SH-SY5Y (cell line): ENCODE results near the gene ATAD1.

Experiments
- GATA2 ChIP-seq: IDR thresholded peaks from 2 replicates; pipeline ENCODE4 v1.6.1; 2011; ENCODE audit warnings: mild to moderate bottlenecking, low read depth, low read length
- GATA3 ChIP-seq: IDR thresholded peaks from 2 replicates; pipeline ENCODE4 v1.6.1; 2011; ENCODE audit warnings: low read depth, mild to moderate bottlenecking, low read length, moderate library complexity

Gene ATAD1

GRCh38 chr10:87827681-87828080, 9.7 kb upstream of the ATAD1 start:
- TF ChIP-seq GATA3 (no peak), GATA2 (no peak)

- no peak for TF ChIP-seq GATA3
- no peak for TF ChIP-seq GATA2
These were observed 8.6 kb upstream of the ATAD1 start for GRCh38 chr10:87826653-87827052.

- TF ChIP-seq GATA2 (no peak), GATA3 (no peak)
These were observed 1.2 kb upstream of the ATAD1 start for GRCh38 chr10:87819289-87819585.

GRCh38 chr10:87818505-87819288, 671 bp upstream of the ATAD1 start:
- TF ChIP-seq GATA2 (no peak), GATA3 (no peak)

GRCh38 chr10:87816898-87817608, 973 bp downstream of the ATAD1 start:
- no peak for TF ChIP-seq GATA3
- no peak for TF ChIP-seq GATA2

GRCh38 chr10:87816163-87816897, 1.7 kb downstream of the ATAD1 start:
- TF ChIP-seq GATA2 = no peak

- TF ChIP-seq GATA3 = no peak
- TF ChIP-seq GATA2 = no peak
These were observed 13.0 kb downstream of the ATAD1 start for GRCh38 chr10:87804939-87805569.

GRCh38 chr10:87803831-87804230, 14.2 kb downstream of the ATAD1 start:
- no peak for TF ChIP-seq GATA2
- TF ChIP-seq GATA3 = no peak

- TF ChIP-seq GATA2 (no peak), GATA3 (no peak)
These were observed 14.7 kb downstream of the ATAD1 start for GRCh38 chr10:87803328-87803727.

- TF ChIP-seq GATA2 (no peak), GATA3 (no peak)
These were observed 18.2 kb downstream of the ATAD1 start for GRCh38 chr10:87799860-87800259.

GRCh38 chr10:87798082-87798481, 19.9 kb downstream of the ATAD1 start:
- TF ChIP-seq GATA2 (no peak), GATA3 (no peak)

GRCh38 chr10:87794285-87794684, 23.7 kb downstream of the ATAD1 start:
- TF ChIP-seq GATA3 = no peak
- TF ChIP-seq GATA2 = no peak

GRCh38 chr10:87790185-87790584, 27.8 kb downstream of the ATAD1 start:
- TF ChIP-seq GATA3 (no peak), GATA2 (no peak)

GRCh38 chr10:87786421-87786820, 31.6 kb downstream of the ATAD1 start:
- TF ChIP-seq GATA3 (no peak), GATA2 (no peak)
